ENCODE measurements around the gene ZNF467.

Gene ZNF467

DNA sequence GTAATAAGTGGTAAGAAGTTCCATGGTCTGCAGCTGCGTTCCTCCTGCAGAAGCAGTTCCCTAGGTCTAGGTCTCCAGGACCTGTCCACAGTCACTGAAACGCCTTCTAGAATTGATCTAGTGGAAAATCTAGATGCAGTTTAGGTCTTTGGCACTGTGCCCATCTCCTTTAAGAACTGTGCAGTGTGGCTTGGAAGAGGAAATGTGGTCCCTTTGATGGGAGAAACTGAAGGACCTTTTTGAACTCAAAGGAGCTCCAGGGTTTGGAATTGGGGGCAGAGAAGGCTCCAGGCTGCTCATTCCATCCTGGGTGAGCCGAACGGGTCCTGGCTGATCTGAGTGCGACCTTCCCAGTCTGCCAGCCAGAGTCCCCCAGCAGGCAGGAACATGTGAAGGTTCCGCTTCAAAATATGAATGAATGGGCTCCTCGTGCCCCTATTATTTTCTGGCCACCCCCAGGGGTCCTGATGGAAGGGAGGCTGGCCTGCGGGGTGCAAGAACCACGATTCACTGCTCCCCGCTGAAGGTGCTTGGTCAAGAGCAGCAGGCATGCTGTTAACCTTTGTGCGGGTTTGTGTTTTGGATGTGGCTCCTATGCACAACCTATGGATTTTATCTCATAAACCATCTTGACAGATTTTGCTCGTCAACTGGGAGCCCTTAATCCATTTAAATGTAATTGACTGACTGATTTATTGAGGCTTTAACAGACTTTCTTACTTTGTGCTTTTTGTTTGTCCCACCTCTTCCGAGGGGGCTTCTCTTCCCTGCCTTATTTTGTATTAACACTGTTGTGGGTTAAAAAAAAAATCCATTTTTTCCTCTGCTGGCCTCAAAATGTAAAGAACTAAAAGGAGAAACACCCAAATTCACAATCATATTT is 36.7 kb downstream of the ZNF467 start:
- DNase-seq: no peak

DNA sequence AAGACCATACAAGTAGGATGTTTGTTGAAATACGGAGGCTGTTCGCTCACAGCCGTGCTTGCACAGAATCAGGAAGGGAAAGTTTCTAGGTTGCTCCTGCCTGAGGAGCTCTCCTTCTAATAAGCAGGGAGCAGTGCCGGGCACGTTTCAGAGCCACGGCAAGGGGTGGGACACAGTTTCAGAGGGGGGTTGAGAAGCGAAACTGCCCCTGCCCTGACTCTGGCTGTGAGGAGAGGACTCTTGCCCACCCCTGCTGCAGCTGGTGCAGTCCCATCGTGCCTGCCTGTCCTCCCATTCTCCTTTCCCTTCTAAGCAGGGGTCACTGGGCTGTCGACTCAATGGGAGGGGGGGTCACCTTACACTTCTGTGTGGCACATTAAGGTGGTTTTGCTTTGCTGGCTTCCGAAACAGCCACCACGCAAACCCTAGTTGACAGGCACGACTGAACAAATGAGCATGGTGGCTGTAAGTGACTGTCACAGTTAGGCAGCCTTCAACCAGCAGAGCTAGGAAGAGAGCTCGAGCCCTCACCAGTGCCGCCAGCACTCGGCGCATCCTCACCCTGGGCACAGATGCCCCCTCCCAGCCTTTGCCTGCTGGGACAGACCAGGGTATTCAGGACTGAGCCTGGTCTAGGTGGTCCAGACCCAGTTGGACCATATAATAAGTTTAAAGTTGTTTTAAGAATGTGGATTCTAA is 37.5 kb downstream of the ZNF467 start:
- no peak for DNase-seq

DNA sequence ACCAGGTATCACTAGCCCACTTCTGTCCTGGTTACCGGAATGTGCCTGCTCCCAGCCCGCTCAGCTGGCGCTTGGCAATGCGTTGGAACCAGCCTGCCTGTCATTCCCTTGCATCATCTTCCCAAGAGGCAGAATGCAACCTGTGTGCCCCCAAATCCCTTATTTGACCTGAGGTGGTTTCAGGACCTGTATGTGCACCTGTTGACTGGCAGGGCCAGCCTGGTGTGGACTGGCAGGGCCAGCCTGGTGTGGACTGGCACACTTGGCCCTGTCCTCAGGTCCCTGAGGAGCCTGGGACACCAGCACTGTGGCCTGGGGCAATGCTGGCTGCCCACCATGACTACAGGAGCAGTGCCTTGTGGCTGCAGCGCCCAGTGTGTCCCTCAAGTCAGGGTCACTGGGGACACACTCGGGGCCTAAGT is 38.2 kb downstream of the ZNF467 start:
- DNase-seq: no peak

DNA sequence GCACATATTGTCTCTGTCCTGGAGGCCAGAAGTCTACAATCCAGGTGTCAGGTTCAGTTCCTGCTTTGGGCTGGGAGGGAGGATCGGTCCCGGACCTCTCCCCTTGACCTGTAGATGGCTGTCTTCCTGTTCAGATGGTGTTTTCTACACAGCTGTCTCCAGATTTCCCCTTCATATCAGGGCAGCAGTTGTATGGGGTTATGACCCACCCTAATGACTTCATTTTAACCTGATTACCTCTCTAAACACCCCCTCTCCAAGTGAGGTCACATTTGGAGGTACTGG is 38.7 kb downstream of the ZNF467 start:
- DNase-seq: no peak

DNA sequence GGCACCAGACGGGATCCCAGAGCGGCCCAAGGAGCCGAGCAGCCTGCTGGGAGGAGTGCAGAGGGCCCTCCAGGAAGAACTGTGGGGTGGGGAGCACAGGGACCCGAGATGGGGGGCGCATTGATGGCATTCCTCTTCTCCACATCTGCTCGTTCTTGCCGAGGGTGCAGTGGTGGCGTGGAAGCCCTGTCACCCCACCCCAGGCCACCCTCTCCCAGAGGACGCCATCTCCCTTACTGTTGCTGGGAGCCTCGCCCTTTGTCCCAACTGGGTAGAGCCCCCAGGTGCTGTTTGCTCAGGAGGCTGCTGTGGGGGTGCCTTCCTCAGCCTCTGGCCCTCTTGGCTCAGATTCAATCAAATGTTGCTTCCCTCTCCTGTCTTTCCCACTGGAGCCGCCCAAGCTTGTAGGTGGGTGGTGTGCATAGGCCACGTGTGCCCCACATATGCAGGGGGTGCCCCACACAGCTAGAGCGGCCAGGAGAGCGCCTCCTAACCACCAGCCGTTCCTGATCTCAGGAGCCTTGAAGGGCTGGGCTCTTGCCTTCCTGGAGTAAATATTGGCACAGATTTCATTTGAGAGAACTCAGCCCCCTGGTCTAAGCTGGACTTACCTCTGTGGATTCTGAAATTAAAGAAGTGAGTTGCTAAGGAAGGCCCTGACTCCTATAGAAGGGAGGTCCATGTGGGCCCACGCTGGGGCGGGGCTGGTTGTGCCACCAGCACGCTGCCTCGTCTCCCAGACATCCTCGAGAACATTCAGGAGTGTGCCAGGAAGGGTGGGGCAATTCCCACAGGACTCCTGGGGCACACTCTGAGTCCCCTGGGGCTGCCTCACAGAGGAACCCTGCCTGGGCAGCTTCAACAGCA is 39.2 kb downstream of the ZNF467 start:
- no peak for DNase-seq

DNA sequence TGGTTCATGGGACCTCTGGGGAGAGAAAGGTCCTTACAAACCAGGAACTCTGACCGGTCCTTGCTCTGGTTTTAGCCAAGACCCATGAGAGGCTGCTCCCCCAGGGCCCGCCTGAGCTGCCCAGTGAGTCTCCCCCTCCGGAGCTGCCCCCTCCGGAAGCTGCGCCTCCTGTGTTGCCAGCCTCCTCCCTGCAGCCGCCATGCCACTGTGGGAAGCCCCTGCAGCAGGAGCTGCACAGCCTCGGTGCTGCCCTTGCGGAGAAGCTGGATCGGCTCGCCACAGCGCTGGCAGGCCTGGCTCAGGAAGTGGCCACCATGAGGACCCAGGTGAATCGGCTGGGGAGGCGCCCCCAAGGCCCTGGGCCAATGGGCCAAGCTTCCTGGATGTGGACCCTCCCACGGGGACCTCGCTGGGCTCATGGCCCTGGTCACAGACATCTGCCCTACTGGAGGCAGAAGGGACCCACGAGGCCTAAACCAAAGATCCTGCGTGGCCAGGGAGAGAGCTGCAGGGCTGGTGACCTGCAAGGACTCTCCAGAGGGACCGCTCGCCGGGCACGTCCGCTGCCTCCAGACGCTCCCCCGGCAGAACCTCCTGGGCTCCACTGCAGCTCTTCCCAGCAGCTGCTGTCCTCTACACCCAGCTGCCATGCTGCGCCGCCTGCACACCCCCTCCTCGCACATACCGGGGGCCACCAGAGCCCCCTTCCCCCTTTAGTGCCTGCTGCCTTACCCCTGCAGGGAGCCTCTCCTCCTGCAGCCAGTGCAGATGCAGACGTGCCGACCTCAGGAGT is 40.1 kb downstream of the ZNF467 start:
- DNase-seq: no peak

DNA sequence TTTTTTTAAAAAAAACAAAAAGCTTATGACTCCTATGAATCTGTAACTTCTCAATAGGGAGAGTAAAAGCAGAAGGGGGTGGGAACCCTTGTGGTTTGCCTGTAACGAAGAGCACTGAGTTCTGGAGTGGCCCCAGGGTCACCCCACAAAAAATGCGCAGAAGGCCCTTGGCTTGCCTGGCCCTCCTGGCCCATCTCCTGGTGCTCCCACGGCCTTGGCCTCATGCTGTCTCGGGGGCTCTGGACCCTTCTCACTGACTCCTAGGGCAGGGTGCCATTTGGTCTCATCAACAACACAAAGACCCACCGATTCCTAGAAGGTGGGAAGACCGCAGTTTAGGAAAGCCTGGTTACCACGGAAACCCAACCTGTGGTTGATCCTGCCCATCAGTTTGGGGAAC is 40.8 kb downstream of the ZNF467 start:
- no peak for DNase-seq

DNA sequence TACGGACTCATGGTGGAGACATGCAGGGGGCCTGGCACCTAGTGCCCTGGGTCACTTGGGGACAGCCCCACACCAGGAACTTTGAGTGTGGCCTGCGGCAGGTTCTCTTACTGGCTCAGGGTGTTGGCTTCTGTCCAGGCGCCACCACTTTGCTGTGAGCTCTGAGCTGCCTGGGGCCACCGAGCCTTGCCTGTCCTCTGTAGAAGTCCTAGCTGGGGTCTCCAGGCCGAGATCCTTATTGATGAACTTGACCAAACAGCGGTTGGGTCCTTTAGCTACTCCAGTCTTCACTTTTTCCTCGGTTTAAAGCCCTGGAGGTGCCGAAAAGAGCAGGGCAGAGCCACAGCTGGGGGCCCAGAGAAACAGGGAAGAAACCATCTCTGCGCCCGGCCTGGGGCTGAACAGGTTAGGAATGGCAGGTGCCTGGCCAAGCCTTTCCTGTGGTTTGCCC is 41.3 kb downstream of the ZNF467 start:
- no peak for DNase-seq

DNA sequence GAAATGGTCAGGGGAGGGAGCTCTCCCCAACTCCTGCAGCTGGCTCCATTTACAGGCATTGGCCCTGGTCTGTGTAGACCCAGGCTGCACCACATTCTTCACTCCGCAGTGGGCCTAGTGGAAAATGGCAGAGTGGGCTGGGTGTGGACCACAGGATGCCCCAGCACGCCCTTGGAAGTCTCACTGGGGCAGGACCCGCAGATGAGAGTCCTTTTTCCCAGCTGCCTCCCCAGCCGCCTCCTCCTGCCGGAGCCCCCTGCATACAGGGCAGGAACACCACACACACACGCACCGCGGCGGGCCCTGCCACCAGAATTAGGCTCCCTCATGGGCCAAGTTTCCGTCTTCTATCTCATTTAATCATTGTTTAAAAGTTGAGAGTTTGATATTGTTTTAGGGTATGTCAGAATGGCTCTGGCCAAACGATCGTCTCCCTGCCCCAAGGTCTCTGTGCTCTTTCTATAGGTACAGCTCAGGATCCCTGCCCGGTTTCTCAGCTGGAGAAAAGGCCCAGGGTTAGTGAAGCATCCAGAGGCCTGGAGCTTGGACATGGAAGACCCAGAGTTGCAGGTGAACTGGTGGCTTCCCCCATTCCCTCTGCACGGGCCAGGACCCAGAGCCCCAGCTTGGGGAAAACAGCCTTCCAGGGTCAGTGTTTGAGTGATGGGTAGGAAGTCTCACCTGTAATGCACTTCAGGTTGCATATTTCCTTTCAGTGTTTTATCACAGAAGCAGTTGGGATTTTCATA is 42.0 kb downstream of the ZNF467 start:
- no peak for DNase-seq

DNA sequence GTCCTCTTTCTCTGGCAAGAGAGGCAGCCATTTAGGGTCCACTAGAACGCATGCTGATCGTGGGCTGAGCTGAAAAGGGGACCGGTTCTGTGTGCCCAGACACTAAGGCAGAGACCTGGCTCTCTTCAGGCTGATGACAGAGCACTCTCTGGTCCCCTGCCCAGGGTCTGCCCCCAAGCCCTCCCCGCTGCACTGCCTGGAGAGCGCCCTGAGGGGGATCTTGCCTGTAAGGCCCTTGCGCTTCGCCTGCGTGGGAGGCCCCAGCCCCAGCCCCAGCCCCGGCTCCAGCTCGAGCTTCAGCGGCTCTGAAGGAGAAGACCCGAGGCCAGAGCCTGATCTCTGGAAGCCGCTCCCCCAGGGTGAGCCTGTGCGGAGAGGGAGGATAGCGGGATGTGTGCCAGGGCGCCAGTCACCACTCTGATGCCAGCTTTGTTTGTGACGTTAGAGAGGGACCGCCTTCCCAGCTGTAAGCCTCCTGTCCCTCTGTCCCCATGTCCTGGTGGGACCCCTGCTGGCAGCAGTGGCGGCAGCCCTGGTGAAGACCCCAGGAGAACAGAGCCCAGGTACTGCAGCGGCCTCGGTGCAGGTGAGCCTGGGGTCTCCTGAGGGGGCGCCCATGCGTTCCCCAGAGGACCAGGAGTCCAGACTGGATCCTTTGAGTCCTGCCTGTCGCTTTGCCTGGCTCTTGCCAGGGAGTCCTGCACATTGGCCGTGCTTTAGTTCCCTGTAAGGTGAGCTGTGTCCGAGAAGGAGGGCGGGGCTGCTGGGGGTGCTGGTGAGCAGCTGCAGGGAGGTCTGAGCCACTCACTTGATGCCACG is 43.2 kb downstream of the ZNF467 start:
- DNase-seq: no peak

DNA sequence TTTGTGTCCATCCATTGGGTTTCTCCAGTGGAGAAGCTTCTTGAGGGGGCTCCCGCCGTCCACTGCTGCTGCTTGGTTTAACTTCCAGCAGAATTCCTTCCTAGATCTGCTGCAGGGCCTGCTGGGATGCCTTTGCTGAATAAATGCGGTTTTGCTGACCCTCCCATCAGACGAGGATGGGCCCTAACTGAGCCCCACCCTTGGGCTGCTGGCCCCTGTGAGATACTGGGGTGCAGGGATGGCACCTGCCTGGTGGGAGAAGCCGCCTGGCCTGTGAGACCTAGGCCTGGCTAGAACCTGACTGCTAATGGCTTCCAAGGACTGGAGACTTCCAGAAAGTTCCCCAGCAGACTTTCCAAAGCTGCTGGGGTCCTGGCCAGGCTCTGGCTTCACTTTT is 43.8 kb downstream of the ZNF467 start:
- DNase-seq: no peak

DNA sequence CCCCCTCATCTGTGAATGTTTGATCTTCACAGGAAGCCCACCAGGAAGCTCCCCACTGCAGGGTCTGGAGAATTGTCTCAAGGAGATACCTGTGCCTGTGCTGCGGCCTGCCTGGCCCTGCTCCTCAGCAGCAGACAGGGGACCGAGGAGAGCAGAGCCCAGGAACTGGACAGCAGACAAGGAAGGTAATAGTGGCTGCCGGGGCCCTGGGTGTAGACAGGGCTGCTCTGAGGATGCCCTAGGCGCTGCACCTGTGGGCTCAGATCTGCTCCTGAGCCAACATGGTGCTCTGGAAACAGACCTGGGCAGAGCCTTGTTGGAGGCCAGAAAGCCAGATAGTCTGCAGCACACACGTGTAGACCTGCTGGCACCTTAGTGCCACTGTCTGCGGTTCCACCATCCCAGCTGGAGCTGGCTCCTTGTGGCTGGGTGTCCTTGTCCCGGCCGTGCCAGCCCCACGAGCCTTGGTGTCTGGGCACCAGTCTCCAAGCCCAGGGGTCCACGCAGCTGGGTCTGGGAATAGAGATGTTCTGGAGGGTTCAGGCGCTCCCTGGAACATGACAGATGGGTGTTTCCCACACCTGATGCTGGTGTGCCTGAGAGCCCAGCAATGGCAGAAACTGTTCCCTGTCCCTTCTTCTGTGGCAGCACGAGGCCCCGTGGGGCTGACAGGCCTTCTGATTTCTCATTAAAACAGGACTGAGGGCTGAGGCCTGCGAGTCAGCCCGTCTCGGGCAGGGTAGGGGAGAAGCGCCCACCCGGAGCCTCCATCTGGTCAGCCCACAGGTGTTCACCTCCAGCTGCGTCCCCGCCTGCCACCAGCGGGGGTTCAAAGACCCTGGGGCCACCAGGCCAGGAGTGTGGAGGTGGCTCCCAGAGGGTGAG is 44.7 kb downstream of the ZNF467 start:
- no peak for DNase-seq

DNA sequence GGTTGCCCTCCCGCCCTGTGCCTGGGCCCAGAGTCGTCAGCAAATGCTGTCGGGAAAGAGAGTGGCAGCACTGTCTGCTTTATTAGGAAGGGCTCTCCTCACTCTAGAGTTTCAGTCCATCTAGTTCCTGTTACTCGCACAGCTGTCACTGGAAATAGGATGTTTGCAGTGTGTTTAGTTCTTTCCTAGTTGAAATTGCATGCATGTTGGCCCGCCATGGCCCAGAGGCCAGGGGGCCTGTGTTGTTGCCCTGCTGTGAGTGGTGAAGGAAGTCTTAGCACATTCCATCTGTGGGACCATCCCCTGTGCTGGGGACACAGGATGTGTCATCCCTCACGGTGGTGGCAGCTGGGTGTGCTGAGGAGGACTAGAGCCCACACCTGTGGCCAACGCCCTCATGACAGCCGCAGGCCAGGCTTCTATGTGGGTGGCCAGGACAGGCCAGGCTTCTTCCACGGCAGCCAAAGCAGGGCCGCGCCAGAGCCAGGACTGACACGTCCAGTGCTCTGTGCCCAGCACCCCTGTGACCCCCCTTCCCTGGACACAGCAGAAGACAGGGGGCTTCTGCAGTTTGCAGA is 45.4 kb downstream of the ZNF467 start:
- no peak for DNase-seq

DNA sequence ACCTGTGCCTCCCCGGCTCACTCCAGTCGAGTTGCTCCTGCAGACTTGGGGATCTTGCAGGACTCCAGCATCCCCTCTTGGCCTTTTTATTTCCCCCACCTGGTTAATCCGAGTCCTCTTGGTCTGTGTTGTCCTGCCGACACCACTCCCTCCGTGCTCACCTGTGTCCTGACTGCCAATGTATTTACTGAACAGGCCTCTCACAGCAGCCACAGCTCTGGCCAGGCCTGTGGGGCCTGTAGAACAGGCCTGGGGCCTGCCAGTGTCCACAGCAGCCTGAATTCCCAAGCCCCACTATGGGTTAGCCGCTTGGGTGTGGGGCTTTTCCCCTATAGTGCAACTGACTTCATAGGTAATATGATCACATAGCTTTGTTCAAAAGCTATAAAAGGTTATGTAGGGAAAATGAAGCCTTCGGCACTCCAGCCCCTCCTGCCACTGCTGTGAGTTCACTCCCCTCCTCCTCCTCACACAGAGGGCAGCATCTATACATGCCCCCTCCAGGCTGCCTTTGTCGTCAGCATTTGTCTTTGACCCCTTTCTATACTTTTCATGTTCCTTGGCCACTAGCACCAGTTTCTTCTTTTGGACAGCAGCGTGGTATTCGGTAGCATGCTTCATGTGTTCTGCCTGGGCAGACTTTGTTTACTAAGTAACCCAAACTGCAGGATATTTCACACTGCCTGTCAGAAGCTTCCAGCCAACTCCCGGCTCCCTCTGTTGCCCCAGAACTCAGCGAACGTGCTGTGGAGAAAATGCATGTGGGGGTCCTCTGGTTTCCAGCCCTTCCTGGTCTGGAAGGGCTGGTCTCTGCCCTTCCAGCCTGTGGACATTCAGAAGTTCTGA is 46.1 kb downstream of the ZNF467 start:
- DNase-seq: no peak

DNA sequence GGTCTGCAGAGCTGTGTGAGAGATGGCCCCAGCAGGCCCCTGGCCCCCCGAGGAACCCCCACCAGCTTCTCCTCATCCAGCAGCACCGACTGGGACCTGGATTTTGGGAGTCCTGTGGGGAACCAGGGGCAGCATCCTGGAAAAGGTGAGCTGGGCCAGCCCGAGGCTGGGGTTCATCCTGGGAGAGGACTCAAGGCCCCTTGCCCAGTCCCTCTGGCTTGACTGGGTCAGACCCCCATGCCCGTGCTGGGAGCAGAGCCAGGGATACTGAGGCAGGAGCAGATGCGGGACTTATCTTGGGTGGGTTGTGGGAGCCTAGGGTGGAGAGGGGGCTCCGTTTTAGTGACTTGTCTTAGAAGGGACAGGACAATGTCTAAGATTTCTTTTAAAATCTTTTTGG is 47.5 kb downstream of the ZNF467 start:
- DNase-seq: no peak

DNA sequence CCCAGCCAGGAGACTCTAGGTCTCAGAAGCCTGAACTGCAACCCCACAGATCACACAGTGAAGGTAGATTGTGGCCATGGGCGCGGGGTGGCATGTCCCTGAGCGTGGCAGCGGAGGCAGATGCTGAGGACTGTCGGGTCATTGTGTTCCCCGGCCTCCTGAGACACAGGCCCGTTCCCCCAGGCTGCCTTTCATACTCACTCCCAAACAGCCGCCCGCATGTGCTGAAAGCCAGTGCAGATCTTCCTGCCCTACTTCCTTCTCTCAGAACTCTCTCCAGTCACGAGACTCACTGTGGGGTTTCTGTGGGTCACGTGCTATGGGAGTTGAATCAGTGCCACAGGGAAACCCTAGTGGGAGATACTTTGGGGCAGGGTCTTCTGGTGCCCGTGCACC is 48.0 kb downstream of the ZNF467 start:
- no peak for DNase-seq

DNA sequence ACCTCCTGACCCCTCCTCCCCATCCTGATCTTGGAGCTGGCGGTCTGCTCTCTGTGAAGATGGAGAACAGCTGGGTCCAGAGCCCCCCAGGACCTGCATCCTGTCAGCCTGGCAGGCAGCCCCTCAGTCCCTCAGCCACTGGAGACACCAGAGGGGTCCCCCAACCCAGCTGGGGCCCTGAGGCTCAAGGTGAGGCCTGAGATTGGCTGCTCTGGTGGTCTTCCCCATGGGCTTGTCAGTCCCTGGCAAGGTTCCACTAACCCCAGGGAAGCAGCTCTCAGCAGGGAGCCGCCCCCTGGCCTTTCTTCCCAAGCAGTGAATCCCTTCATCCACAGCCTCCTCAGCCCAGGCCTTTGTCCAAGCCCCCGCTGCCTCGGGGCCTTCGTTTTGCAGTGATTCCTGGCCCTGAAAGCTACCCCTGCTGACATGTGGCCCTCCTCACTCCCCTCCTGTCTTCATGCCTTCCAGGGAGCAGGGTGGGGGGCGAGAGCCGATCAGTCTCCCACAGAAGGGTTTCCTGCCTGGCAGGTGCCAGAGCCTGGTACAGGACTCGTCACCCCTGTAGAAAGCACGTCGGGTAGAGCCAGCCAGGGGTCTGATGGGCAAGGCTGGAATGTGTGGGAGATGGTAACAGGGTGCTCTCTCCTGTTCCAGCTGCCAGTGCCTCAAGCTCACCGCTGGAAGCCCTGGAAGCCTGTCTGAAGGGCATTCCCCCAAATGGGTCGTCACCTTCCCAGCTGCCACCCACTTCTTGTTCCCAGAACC is 48.5 kb downstream of the ZNF467 start:
- no peak for DNase-seq

Data from CD4-positive, alpha-beta T cell treated with Interleukin-1 beta for 1 hour (primary cell).